HG03196 (cell line): ENCODE data around the gene CAMK4.
"Not testable (repeated sequence)": the region's sequence is repeated elsewhere in the genome, so short reads cannot be mapped to it uniquely, and the experiment has no call there.

Source experiments
- ATAC-seq: cut with Tn5 transposase; IDR thresholded peaks from one replicate; pipeline ENCODE4 v1.9.1; 2021; ENCODE audit not compliant: unreplicated experiment

CAMK4 gene

GRCh38 chr5:111302043-111302442 is 77.9 kb downstream of the CAMK4 start:
- not testable (repeated sequence) for ATAC-seq

- ATAC-seq, result no peak
Measured at GRCh38 chr5:111308951-111309350, 84.8 kb downstream of the CAMK4 start.

GRCh38 chr5:111309384-111309783 is 85.2 kb downstream of the CAMK4 start:
- ATAC-seq, result no peak

GRCh38 chr5:111310711-111311620 is 86.8 kb downstream of the CAMK4 start:
- no peak for ATAC-seq

GRCh38 chr5:111311666-111312065 is 87.5 kb downstream of the CAMK4 start:
- no peak for ATAC-seq

- no peak for ATAC-seq
Measured at GRCh38 chr5:111313017-111313724, 89.0 kb downstream of the CAMK4 start.

DNA sequence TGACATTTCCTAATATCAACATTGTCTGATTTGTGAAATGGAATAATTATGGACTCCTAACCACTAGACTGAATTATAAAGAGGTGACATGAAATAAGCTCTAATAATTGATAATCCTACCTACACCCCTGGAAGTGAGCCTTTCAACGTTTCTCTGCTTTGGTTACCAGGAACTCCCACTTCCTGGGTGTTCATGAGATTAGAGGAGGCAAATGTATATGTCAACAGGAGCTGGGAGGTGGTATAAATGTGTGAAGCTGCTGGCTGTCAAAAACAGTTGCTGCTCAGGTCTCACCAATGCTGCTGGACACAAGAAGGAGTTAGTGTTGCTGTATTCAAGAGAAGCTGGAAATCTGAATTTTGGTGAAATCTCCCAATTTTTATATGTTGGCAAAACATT is 96.8 kb downstream of the CAMK4 start:
- ATAC-seq, result no peak

- no peak for ATAC-seq
Measured at GRCh38 chr5:111321376-111321775, 97.2 kb downstream of the CAMK4 start.

- ATAC-seq, result no peak
Measured at GRCh38 chr5:111326551-111326950, 102.4 kb downstream of the CAMK4 start.

GRCh38 chr5:111337133-111337532 is 112.9 kb downstream of the CAMK4 start:
- ATAC-seq, result peak; percentile 39

DNA sequence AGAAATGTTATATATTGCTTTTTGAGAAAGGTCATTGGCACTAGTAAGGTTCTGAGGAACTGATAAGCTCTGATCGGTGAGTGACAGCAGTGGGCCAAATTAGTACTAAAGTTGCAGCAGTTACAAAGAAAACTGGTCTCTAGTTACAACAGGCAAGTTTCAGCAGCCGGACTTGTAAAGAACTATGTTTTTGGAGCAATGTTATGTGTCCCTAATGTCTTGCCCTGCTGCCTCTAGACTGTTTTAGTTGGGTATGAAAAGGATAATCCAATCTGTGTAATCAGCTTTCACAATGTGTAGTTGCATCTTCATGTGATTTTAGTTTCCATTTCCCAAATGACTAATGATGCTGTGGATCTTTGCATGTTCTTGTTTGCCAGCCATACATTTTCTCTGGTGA is 113.5 kb downstream of the CAMK4 start:
- peak; percentile 57 for ATAC-seq

DNA sequence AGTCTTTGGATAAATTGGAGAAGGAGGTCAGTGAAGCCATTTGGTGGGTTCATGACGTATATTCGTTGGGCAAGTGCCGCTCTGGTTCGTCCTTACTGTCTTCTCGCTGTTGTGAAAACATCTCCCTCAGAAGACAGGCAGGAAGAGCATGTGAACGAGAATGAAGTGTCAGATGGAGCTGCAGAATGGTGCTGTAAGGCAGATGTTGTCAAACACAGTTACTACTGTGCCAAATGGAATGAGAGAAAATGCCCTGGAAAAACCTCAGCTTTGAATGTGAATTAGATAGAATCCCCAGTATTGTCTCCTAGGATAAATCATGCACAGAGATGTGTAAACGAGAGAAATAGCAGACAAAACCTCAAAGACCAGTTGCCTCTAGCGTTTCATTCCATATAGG is 121.5 kb downstream of the CAMK4 start:
- no peak for ATAC-seq

- ATAC-seq, result no peak
Measured at GRCh38 chr5:111347021-111347420, 122.8 kb downstream of the CAMK4 start.

- no peak for ATAC-seq
Measured at GRCh38 chr5:111348661-111349329, 124.6 kb downstream of the CAMK4 start.

DNA sequence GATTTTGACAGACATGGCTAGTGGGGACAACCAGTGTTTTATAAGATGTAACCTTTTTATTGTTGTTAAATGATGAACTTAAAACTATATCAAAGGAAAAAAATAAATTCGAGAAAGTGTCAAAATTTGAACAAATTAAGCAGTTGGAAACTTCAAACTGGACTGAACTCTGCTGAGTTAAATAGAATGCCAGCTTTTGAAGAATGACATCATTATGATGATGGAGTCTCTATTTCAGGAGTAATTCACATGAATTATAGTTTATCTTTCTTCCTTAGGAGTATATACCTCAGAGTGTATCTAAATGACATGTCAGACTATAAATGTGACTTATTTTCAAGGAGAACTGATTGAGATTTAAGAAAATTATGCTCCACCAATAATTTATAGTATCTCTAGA is 125.2 kb downstream of the CAMK4 start:
- no peak for ATAC-seq

DNA sequence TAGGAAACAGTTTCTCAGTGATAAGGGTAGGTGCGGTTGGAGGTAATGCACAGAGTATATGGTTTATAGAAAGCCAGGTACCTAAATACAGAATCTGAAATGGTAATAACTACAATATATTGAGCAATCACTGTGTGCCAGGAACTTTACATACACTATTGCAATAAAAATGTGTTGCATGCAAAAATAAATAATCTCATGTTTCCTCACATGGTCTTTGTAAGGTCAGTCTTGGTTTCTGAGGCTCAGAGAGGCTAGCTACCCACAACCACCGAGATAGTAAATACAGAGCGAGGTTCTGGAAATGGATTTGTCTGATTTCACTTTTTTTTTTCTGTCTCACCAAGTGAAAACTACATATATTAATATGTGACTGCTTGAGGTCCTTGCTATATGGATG is 128.9 kb downstream of the CAMK4 start:
- no peak for ATAC-seq

DNA sequence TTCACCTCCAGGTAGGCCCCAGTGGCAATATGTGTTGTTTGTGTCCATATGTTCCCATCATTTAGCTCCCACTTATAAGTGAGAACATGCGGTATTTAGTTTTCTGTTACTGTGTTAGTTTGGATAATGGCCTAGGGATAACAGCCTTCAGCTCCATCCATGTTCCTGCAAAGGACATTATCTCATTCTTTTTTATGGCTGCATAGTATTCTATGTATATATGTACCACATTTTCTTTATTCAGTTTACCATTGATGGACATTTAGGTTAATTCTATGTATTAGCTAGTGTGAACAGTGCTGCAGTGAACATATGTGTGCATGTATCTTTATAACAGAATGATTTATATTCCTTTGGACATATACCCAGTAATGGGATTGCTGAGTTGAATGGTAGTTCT is 134.5 kb downstream of the CAMK4 start:
- ATAC-seq, result not testable (repeated sequence)

GRCh38 chr5:111360173-111360572 is 136.0 kb downstream of the CAMK4 start:
- ATAC-seq, result no peak

DNA sequence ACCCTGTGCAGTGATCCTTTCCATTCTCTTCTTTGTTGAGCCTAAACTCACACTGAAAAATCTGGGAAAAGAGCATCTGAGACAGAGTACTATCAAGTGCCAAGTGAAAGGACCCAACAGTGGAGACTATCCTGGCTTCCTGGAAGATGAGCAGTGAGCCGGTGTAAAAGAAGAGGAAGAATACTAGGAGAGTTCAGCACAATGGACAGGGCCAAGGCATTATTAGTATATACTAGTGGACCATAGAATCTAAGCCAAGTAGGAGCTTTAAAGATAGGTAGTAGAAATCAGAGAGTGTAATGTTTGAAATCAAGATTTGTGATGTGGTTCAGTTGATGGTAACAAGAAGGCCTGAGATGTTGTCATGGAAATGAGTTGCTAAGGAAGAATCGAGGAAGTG is 140.8 kb downstream of the CAMK4 start:
- ATAC-seq, result no peak

DNA sequence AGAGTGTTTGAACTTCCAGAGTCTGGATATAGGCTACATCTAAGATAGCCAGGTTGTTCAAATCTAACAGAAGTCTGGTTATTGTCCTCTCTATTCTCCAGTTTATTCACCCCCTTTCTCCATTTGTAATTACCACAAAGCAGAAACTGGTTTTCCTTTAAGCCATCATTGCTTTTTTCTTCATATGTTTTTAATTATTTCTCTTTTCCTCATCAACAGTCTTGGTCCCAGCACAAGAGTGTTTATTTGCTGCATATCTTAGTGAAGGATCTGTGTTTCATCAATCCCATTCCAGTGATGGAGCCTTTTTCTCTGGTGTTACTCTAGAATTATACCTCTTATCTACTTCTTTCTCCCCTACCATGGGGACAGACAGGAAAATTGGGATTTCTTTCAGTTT is 142.2 kb downstream of the CAMK4 start:
- no peak for ATAC-seq

DNA sequence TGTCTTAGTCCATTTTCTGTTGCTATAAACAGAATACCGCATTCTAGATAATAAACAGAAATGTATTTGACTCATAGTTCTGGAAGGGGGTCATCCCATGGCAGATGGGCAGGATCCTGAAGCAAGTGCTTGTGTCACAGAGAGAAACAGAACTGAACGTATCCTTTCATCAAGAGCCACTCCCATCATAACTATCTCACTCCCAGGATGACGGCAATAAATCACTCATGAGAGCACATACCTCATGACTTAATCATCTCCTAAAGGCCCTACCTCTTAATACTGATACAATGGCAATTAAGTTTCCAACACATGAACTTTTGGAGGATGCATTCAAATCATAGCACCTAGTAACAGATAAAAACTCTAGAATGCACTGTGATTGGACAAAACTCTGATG is 142.9 kb downstream of the CAMK4 start:
- ATAC-seq, result no peak

GRCh38 chr5:111372799-111373198 is 148.6 kb downstream of the CAMK4 start:
- ATAC-seq, result no peak
